Anterior cingulate cortex (tissue), 58 donors: ENCODE data around the gene FBLN2.
A peak's percentile ranks its signal among the peaks of the same experiment; 100 is the strongest.

Experiments used
- DNase-seq, 58 donors: peaks; one replicate each; lab custom pipeline; 2025; lab: John Stamatoyannopoulos, UW

The FBLN2 gene

DNA sequence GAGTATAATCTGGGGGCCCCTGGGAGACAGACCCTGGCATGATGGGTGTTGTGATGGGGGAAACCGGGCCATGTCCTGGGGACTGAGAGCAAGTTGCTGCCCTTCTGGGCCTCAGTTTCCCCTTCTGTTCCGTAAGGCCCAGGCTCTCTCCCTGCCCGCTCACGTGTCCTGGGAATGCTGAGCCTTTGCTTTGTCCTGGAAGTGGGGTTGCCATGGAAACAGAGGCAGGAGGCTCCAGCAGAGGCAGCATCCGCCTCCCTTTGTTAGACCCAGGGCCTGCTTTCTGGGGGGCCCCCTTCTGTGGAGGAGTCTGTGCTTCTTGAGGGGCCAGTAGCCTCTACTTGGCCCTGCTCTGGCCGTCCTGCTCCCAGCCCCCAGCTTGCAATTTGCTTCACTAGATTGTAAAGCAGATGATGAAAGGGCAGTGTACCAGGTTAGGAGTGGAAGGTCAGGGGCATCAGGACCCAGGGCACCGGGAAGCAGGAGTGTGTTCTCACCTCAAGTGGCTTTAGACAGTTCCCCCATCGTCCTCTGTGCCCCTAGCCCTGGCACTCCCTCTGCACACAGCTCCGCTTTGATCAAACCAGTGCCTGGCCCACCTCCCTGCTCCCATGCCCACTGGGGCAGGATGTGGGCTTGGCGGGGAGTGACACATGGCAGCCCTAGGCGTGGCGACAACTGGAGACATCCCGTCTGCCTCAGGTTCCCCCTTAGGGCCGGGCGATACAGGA lies 105.6 kb downstream of the FBLN2 start:
- DNase-seq: peak in 17 of 58 donors; percentile 4 to 55 (median 13)

DNA sequence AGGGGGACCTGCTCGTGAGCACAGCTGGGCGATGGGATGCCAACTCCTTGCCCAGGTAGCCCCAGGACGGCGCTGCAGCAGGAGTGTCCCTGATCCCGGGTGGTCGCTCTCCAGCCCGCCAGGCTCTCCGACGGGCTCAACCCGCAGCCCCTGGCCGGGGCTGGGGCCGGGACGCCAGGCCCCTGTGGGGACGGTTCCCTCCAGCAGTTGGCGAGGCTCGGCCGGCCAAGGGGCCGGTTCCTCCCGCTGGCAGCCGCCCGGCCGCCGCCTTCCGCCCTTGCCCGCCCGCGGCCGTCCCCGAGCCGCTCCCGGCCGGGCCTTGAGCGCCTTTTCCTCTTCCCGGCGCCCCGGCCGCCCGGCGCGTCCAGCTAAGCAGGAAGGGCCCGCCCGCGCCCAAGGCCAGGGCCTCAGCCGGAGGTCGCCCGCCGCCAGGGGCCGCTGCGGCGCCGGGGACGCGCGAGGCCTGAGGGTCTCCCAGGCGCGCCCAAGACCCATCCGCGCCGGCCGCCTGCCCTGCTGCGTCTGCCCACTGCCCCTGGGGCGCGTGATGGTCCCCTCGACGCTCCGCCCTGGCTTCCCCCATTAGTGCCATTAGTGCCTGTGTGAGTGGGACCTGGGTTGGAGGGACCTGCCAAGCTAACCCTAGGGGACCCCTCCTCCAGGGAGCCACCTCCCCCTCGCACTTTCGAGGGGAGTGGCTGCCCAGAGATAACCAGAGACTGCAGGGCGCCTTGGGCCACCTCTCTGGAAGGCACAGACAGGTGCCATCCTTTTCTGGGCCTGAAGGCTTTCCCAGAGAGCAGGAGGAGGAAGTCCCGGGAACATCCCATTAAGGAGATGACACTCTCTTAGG lies 106.4 kb downstream of the FBLN2 start:
- peak in 1 of 58 donors; percentile 13 for DNase-seq

DNA sequence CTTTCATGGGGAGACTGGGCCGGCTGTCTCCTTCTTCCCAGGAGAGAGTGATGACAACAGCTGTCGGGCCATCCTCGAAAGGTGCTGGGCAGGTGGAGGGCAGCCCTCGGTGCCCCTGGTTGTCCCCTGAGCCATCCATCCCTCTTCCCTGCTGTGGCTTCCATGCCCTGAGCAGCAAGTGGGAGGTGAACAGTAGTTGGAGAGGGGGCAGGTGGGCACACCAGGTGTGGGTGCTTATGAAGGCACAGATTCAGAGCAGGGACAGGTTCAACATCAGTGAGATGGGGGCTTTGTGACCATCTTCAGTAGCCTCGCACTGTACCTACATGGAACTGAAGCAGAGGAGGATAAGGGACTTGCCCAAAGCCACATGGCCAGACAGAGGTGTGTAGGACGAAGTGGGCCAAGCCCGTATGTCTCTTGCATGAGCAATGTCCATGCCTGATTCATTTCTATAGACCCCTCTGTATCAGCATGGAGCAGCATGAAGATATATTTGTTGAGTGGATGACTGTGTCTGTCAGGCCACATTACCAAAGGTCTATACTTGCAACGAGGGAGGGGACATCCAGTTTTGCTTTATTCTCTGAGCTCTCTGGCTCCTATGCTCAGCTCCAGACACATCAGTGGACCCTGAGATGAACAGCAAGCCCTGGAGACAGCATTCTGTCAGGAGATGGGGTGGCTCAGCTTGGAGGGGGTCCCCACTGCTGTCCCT lies 107.8 kb downstream of the FBLN2 start:
- DNase-seq: no peak

DNA sequence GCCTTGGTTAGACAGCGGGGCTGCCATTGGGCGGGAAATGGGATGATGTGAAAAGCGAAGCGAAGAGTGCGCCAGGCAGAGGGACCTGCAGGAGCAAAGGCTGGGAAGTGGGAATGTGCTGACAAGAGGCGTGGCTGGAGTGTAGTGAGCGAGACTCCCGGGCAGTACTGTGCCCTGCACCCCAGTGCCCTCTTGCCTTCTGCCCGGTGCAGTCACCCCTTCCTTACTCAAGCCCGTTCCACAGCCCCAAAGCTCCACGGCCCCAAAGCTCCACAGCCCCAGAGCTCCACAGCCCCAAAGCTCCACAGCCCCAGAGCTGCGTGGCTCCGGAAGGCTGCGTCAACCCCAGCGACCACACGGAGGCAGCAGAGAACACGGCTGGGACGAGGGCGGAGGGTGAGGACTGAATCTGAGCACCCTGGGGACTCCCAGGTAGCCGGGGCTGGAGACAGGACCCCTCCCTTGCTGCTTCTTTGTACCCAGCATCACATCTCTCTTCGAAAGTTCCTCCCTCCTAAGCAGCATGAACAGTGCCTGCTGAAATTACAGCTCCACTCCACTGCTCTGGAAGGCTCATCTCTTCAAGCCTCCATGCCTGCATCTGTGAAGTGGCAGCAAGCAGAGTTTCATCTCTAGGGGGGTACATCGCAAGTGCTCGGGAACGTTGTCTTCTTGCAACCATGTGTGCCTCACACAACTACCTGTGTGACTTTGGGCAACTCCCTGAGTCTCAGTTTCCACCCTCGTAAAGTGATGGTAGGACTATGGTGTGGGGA lies 108.9 kb downstream of the FBLN2 start:
- peak in 51 of 58 donors; percentile 9 to 81 (median 40) for DNase-seq

DNA sequence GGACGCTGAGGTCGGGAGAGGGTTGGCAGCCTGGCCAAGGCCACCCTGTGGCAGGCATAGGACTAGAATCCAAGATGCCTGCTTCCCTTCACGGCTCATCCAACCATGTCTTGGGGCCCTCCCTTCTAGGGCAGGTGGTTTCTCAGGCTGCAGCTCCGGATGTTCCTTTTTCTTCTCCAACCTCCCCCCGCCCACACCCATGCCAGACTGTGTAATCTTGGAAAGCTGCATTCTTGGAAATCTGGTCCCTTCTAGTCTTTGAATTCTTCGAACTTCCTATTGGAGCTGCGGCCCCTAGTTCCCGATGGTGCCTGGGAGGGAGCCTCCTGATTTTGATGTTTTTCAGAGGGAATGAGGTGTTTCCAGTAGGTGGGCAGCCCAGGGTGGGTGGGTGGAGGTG lies 109.8 kb downstream of the FBLN2 start:
- DNase-seq: no peak

DNA sequence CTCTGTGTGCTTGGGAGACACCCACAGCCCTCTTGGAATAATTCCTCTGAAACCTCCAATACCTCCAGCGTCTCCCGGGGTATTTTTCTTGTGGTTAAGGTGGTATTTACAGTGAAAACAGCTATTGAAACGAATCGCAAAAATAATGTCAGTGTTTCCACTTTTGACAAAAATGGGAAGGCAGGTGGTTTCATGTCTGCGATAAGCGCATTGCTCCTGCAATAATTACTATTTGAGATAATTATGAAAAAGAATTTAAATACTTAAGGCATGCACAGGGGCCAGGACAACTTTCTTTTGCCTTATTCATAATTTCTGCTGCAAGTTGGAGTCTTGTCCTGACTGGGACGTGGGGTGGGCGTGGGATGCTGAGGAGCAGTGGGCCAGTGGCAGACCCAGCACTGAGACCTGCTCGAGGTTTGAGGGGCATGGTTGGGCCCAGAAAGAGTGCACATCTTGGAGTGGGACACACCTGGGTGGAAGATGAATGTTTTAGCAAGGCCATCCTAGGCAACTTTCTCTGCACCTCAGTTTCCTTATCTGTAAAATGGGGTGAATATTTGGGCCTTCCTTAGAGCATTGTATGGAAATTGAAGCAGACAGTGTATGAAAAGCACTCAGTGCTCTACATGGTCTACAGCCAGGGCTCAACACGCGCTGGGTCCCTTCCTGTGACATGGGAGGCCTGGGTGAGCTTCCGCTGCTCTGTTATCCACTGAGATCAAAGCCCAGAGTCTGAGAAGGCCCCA lies 110.5 kb downstream of the FBLN2 start:
- no peak for DNase-seq

DNA sequence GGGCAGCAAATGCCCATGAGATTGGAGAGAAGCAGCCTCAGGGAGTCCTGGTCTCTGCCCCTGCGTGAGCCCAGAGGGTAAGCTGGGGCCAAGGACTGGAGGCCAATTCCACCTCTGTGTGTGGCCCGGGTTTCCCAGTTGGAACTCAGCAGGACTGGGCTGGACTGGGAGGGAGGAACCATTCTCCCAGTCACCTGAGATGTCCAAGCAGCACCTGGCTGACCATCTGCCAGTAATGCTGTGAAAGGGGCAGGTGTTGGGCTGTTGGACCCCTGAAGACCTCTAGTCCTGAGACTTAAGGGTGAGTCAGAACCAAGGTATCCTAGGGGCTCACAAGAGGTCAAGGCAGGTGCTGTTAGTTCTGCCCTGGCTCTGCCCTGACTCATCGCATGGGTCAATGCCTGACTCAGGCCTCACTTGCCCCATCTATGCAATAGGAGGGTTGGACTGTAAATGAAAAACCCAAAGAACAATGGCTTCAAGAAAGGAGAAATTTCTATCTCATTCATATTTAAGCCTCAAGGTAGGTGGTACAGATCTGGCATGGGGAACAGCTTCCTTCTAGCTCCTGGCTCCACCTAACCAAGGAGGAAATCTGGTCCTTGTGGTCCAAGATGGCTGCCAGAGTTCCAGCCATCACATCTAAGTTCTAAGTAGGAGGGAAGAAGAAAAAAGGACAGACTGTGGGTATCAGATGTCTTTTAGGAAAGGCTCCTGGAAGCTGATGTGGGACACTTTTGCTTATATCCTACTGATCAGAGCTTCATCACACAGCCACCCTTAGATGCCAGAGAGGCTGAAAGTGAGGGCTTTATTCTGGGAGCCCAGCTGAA lies 111.3 kb downstream of the FBLN2 start:
- no peak for DNase-seq

DNA sequence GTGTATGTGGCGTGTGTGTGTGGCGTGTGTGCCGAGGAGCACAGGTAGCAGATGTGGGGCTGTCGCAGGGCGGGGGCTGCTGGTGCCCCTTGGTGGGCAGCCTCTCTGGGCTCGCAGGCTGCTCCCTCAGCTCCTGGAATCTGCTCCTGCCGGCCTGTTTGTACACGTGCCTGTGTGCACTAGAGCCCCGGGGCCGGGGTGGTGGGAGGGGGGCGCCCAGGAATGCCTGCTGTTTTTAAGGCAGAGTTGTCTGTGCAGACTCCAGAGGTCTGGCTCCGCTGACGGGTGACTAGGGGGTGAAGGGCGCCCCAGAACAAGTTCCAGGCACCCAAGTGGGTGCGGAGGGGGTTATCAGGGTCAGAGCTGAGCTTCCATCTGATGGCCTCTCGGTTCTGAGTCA lies 112.2 kb downstream of the FBLN2 start:
- no peak for DNase-seq

DNA sequence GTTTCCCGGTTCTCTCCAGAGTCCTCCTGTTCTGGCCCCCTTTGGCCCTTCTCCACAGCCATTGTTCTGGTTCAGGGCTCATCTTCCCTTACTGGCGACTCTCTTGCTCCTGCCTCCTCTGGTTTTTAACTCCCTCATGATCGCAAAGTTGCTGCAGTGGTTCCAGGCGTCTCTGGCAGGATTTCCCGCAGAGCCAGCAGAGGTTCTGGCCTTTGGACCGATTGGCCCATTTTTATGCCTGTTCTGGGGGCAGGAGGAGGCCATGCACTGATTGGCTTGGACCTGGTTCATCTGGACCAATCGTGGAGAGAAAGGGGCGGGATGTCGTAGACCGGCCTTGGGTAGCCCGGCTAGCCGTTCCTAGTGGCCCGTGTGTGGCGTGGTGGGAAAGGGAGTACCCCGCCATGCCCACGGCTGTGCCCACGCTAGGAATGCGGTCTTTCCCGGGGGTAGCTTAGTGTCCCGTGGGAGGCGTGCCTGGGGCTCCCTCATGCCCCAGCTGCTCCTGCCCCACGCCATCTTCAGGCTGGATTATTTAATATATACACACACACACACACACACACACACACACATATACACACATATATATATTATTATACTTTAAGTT lies 113.4 kb downstream of the FBLN2 start:
- DNase-seq: no peak

DNA sequence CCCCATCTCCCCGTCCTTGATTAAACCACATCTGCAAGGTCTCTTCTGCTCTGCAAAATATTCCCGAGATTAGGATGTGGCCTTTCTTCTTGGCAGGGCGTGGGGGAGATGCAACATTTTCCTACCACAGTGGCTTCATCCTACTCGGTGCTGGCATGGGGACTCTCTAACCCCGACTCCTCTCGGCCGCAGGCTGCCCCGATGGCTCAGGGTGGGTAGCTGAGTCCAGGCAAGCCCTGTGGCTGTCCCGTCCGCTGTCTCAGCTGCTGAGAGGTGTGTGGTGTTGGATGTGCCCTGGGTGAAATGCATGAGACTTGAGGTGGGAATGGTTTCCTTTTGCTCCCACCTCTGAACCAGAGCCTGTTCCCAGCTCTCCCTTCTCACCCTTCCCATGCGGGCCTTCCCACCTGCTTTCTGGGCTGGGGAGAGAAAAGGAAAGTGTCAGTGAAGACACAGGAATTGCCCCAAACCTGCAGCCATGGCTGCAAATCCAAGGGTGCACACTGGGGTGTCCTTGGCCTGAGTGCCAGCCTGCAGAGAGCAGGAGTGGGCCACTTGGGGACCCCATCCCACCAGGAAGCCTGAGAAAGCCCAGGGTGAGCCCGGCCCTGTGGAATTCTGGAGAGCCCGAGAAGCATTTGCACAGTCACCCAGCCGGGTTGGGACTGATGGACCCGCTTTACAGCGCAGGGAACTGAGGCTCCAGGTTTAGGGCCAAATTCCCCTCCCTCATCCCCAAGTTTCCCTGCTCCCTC lies 115.0 kb downstream of the FBLN2 start:
- no peak for DNase-seq

DNA sequence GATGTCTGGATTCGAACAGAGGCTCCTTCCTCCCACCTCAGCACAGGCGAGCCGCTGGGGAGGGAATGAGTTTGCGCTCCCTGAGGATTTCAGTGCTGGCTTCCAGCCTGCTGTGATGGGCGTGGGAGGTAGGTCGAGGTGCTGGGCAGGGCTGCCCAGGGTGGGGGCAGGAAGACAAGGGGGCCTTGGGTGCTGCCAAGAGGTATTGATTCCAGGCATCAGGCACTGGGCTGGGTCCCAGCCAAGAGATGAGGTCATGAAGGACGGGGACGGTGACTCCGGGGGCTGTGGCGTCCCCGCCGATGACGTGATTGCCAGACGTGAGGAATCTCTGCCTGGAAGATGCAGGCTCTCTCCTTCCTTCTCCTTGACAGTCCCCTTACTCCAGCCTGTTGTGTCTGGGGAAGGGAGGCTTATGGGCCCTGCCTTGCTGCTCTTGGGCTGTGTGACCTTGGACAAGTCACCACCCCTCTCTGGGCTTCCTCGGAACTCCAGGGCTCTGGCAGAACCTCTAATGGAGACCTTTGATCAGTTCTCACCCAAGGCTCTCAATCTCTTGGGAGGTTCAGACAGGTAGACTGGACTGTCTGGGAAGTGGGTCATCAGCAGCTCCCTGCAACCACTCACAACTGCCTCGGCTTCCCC lies 116.8 kb downstream of the FBLN2 start:
- no peak for DNase-seq

DNA sequence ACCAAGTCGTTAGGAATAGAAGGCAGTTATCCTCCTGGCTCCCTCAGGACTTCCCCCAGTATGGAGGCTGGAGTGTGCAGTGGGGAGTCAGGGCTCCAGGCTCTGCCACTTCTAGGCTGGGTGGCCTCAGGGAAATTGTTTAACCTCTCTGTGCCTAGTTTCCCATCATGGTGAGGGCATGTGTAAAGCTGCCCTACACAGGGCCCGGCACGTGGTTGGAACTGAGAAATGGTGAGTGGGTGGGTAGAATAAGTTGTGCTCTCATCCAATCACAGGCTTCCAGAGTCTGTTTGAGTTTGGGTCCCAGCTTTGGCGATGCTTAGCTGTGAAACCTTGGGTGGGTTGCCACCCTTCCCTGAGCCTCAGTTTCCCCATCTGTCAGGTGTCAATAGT lies 117.3 kb downstream of the FBLN2 start:
- no peak for DNase-seq

DNA sequence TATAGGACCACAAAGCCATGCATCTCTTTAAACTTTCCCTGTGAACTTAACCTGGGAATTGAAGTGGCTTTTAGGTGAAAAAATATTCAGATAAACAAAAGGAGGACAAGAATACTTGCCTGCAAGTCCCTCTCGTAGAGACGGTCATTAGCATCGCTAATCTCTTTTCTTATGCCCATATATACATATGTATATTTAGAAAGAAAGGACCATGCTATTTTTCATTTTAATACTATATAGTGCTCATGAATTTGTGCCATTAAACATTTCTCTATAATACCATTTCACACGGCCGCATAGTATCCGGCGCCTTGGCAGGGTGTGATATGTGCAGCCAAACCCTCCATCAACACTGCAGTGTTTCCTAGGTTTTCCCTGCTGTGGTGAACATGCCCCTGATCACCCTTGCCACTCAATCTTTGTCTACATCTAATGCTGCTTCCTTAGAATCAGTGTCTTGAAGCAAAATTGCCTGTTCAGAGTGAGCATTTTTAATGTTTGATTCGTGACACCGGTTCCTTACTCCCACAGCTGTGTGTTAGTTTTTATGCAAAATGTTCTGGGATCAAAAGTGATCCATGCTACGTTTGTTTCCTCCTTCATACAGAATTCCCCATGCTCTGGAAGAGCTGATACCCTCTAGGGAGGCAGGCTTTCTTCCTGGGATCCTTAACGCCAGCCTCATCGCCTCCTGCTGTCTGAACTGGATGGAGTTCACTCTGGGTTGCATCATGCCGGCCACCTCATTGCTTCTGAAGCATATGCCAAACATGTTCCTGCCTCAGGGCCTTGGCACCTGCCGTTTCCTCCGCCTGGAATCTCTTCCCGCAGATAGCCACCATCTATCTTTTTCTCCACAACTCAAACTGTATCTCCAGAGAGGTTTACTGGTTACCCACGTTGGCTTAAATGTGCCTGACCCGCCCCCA lies 118.1 kb downstream of the FBLN2 start:
- DNase-seq: no peak

DNA sequence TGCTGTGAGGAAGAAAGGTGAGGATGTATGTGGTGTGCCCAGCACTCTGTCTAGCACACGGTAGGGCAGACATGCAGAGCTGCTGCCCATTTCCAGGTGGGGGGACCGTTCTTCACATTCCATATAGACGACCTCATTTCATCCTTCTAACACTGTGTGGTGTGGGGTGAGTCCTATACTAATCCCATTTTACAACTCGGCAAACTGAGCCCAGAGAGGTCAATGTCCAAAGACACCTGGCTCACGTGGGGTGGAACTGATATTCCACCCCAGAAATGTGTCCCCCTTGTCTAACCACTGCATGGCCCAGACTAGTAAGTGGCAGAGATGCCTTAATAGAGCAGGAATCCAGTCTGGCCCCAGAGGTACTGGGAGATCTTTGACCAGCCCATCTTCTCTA lies 119.2 kb downstream of the FBLN2 start:
- DNase-seq: no peak

DNA sequence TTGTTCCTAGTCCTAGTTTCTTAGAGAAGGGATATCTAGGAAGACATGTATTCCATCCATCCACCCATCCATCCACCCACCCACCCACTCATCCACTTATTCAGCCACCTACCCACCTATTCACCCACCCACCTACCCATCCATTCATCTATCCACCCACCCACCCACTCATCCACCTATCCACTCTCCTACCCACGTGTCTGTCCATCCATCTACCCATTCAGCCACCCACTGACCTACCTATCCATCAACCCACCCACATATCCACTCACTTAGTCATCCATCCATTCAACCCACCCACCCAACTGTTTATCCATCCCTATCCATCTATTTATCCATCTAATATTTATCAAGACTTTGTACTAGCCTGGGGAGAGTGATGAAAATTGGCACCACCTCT lies 120.5 kb downstream of the FBLN2 start:
- no peak for DNase-seq

DNA sequence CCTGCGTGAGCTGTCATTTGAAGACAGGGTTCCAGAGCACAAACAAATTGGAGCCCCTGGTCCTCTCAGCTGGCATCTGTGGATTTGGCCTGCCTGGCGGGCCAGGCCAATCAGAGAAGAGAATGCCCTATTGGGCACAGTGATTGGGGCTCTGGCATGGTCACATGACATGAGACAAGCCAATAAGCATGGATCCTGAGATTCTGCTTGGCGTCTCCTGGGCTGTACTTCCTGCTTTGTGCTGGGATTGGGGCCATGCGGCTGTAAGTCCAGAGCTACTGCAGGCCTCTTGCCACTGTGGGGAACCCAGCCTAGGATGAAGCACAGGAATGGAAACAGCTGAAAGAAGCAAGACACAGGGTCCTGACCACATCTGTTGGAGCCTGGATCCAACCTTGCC lies 121.4 kb downstream of the FBLN2 start:
- DNase-seq: no peak
